SK-N-SH (cell line): ENCODE measurements around the gene SLC37A1. TPM values are rescaled to one million over a fixed set of nuclear protein-coding genes. Genes with fewer than 3 reads are reported as not detected.

Source experiments
- CTCF ChIA-PET: fragments of 300-600, 350-600 bp; formaldehyde crosslinking; extraction: SDS; loops from one replicate; lab custom pipeline; 2021; lab: Yijun Ruan, JAX
- POLR2A ChIA-PET: fragments of 350-600 bp; sonication (Branson Sonifier 250); formaldehyde crosslinking; extraction: SDS; loops from one replicate; lab custom pipeline; 2020; ENCODE audit warnings: antibody characterized with exemption, inconsistent platforms; lab: Yijun Ruan, JAX
- DNase-seq: peaks from one replicate; pipeline ENCODE4 v3.0.0; 2012
- H2AFZ ChIP-seq: fragments of 200-600 bp; sonication (generic); 2 replicates; pipeline ENCODE4 v1.8.1; 2016; ENCODE audit warnings: antibody characterized with exemption, mild to moderate bottlenecking, low read depth
- H3F3A ChIP-seq: fragments of 200-600 bp; sonication (generic); replicated peaks from 2 replicates; pipeline ENCODE3; 2016; ENCODE audit warnings: antibody characterized with exemption, mild to moderate bottlenecking; ENCODE audit not compliant: insufficient read depth
- H3K27ac ChIP-seq, 2 experiments: fragments of 200-500 bp in 1 of 2; fragments of 200-600 bp in 1 of 2; sonication (Bioruptor generic) in 1 of 2; sonication (generic), shearing (Covaris generic) in 1 of 2; 2 replicates each; pipeline versions ENCODE4 v1.5.1 to v1.6.1; 2014 to 2016; ENCODE audit warnings: low read depth in 2 of 2, inconsistent platforms in 1 of 2, low read length in 1 of 2, mild to moderate bottlenecking in 1 of 2, mixed read lengths in 1 of 2
- H3K27me3 ChIP-seq: fragments of 200-600 bp; sonication (generic), shearing (Covaris generic); 2 replicates; pipeline ENCODE4 v1.6.1; 2016; ENCODE audit warnings: mixed run types; ENCODE audit not compliant: insufficient read depth
- H3K36me3 ChIP-seq, 2 experiments: fragments of 200-500 bp in 1 of 2; fragments of 200-600 bp in 1 of 2; sonication (Bioruptor generic) in 1 of 2; sonication (generic) in 1 of 2; replicated peaks in 1 of 2; 2 replicates each; pipeline versions ENCODE3 to v1.5.1; 2014 to 2016; ENCODE audit warnings: low read length in 1 of 2, mild to moderate bottlenecking in 1 of 2; ENCODE audit not compliant: insufficient read depth in 2 of 2, control insufficient read depth in 1 of 2
- H3K4me1 ChIP-seq, 2 experiments: fragments of 200-500 bp in 1 of 2; fragments of 200-600 bp in 1 of 2; sonication (Bioruptor generic) in 1 of 2; sonication (generic), shearing (Covaris generic) in 1 of 2; 2 replicates each; pipeline versions ENCODE4 v1.5.1 to v1.6.1; 2014 to 2016; ENCODE audit warnings: low read depth in 1 of 2, low read length in 1 of 2, mixed run types in 1 of 2; ENCODE audit not compliant: insufficient read depth in 2 of 2, control insufficient read depth in 1 of 2
- H3K4me2 ChIP-seq: fragments of 200-600 bp; sonication (generic), shearing (Covaris generic); 2 replicates; pipeline ENCODE4 v1.6.1; 2017; ENCODE audit warnings: mixed run types
- H3K4me3 ChIP-seq, 2 experiments: fragments of 200-500 bp in 1 of 2; fragments of 200-600 bp in 1 of 2; sonication (Bioruptor generic) in 1 of 2; sonication (generic), shearing (Covaris generic) in 1 of 2; 2 replicates each; pipeline versions ENCODE4 v1.5.1 to v1.8.1; 2014 to 2016; ENCODE audit warnings: low read depth in 2 of 2, inconsistent platforms in 1 of 2, low read length in 1 of 2, mild to moderate bottlenecking in 1 of 2, mixed read lengths in 1 of 2, moderate library complexity in 1 of 2
- H3K79me2 ChIP-seq: fragments of 200-600 bp; sonication (generic); 2 replicates; pipeline ENCODE4 v1.8.1; 2017; ENCODE audit warnings: mild to moderate bottlenecking; ENCODE audit not compliant: insufficient read depth
- H3K9ac ChIP-seq: fragments of 200-600 bp; sonication (generic); 2 replicates; pipeline ENCODE4 v1.6.1; 2017; ENCODE audit warnings: mixed run types
- H3K9me2 ChIP-seq: fragments of 200-600 bp; sonication (generic); 2 replicates; pipeline ENCODE4 v1.6.1; 2017; ENCODE audit warnings: mixed run types
- H3K9me3 ChIP-seq: fragments of 200-600 bp; sonication (generic); 2 replicates; pipeline ENCODE4 v1.6.1; 2017; ENCODE audit warnings: mixed run types, mild to moderate bottlenecking, moderate library complexity
- H4K20me1 ChIP-seq: fragments of 200-600 bp; sonication (generic); 2 replicates; pipeline ENCODE4 v1.6.1; 2017; ENCODE audit warnings: mild to moderate bottlenecking, mixed run types; ENCODE audit not compliant: insufficient read depth
- CHD2 ChIP-seq: fragments of 150-350 bp; IDR thresholded peaks from 2 replicates; pipeline ENCODE4 v1.6.1; 2018; ENCODE audit warnings: low read length; ENCODE audit not compliant: partially characterized antibody
- ELF1 ChIP-seq: IDR thresholded peaks from 2 replicates; pipeline ENCODE4 v1.4.0; 2012
- EZH2phosphoT487 ChIP-seq: fragments of 200-600 bp; sonication (generic); IDR thresholded peaks from 2 replicates; pipeline ENCODE4 v1.6.1; 2017; ENCODE audit warnings: low read depth, mixed run types, mild to moderate bottlenecking, antibody characterized with exemption, moderate library complexity, borderline replicate concordance
- FOSL2 ChIP-seq: IDR thresholded peaks from 2 replicates; pipeline ENCODE4 v1.4.0; 2012; ENCODE audit warnings: low read depth, mild to moderate bottlenecking, moderate library complexity, borderline replicate concordance
- GABPA ChIP-seq: IDR thresholded peaks from 2 replicates; pipeline ENCODE4 v1.4.0; 2012; ENCODE audit warnings: low read depth, mild to moderate bottlenecking
- GATA2 ChIP-seq: sonication (generic); formaldehyde crosslinking; IDR thresholded peaks from 2 replicates; pipeline ENCODE4 v1.5.0; 2020; ENCODE audit warnings: mild to moderate bottlenecking, missing genetic modification reagents
- MAX ChIP-seq: IDR thresholded peaks from 2 replicates; pipeline ENCODE4 v1.4.0; 2012; ENCODE audit warnings: low read depth
- NFIC ChIP-seq: IDR thresholded peaks from 2 replicates; pipeline ENCODE4 v1.4.0; 2012; ENCODE audit warnings: borderline replicate concordance
- NRF1 ChIP-seq: IDR thresholded peaks from 2 replicates; pipeline ENCODE4 v1.6.1; 2012; ENCODE audit warnings: low read depth, mild to moderate bottlenecking, low read length
- POLR2AphosphoS5 ChIP-seq: IDR thresholded peaks from 2 replicates; pipeline ENCODE4 v1.6.1; 2012; ENCODE audit warnings: low read depth, low read length
- RAD21 ChIP-seq: IDR thresholded peaks from 2 replicates; pipeline ENCODE4 v1.6.1; 2012; ENCODE audit warnings: mild to moderate bottlenecking, low read length
- RXRA ChIP-seq: IDR thresholded peaks from 2 replicates; pipeline ENCODE4 v1.4.0; 2012; ENCODE audit warnings: low read depth, mild to moderate bottlenecking, borderline replicate concordance
- SMC3 ChIP-seq: IDR thresholded peaks from 2 replicates; pipeline ENCODE4 v1.6.1; 2012; ENCODE audit warnings: low read depth, low read length, improper control_type of control experiment
- TAF1 ChIP-seq: IDR thresholded peaks from 2 replicates; pipeline ENCODE4 v1.6.1; 2012; ENCODE audit warnings: low read depth, mild to moderate bottlenecking, low read length, moderate library complexity, borderline replicate concordance
- TCF12 ChIP-seq: IDR thresholded peaks from 2 replicates; pipeline ENCODE4 v1.4.0; 2012
- YY1 ChIP-seq: IDR thresholded peaks from 2 replicates; pipeline ENCODE4 v1.4.0; 2012; ENCODE audit warnings: low read depth, mild to moderate bottlenecking
- WGBS: methylation state at CpG from one replicate; pipeline ENCODE4 v1.1.6; 2017; ENCODE audit warnings: low lambda C conversion rate; 5-methylcytosine and 5-hydroxymethylcytosine counted together
- polyA plus RNA-seq, 3 experiments: library from polyadenylated mRNA; depleted of rRNA; stranded (reverse); fragments of >200 nt; gene quantifications; 2 replicates each; pipeline ENCODE4 v1.2.3, GENCODE V29; 2012
- TF ChIP-seq, protein P1 (sequence below): fragments of 150-350 bp; IDR thresholded peaks from 2 replicates; pipeline ENCODE4 v1.6.1; 2017; ENCODE audit warnings: antibody characterized with exemption, low read length, low read depth, borderline replicate concordance
- TF ChIP-seq, protein P2 (sequence below): fragments of 150-350 bp; IDR thresholded peaks from 2 replicates; pipeline ENCODE4 v1.6.1; 2016; ENCODE audit warnings: mild to moderate bottlenecking, low read depth, low read length
- TF ChIP-seq, protein P3 (sequence below): IDR thresholded peaks from 2 replicates; pipeline ENCODE4 v1.6.1; 2012; ENCODE audit warnings: mild to moderate bottlenecking, low read depth, low read length, moderate library complexity

Gene SLC37A1
- polyA plus RNA-seq, 1 of the 3 experiments (the other 2 are of a cell fraction) = 2.8 TPM

- no peak for DNase-seq
- 65% methylated on average over 5 of the region's 5 CpGs for WGBS
- H3K4me1 ChIP-seq = peaks cover 0 to 6% of the 10 kb centered on the region in 2 experiments; a peak in 1 of 4 replicates
- no peaks in the 10 kb centered on the region for H3K9me3 ChIP-seq
- no peak overlapping the region for H2AFZ ChIP-seq
- ChIA-PET POLR2A (no interaction called here), CTCF (interaction anchor here (1.0 to 1.4 kb wide), 2 partner anchors 20 to 81 kb away, joined by 3 to 4 read pairs; no protein-coding TSS in a partner anchor)
- no peak overlapping the region for H3K9ac ChIP-seq
- no peaks in the 10 kb centered on the region for H3K27me3 ChIP-seq
- no peaks in the 10 kb centered on the region for H3K36me3 ChIP-seq
- H3K4me3 ChIP-seq = no peak overlapping the region
- no peaks in the 10 kb centered on the region for H4K20me1 ChIP-seq
- no peaks in the 10 kb centered on the region for H3K9me2 ChIP-seq
- no peaks in the 10 kb centered on the region for H3K79me2 ChIP-seq
- H3K4me2 ChIP-seq = no peak overlapping the region
- TF ChIP-seq POLR2AphosphoS5 = no peak
- TF ChIP-seq, protein P1, sequence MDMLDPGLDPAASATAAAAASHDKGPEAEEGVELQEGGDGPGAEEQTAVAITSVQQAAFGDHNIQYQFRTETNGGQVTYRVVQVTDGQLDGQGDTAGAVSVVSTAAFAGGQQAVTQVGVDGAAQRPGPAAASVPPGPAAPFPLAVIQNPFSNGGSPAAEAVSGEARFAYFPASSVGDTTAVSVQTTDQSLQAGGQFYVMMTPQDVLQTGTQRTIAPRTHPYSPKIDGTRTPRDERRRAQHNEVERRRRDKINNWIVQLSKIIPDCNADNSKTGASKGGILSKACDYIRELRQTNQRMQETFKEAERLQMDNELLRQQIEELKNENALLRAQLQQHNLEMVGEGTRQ = no peak
- TF ChIP-seq FOSL2 = no peak
- TF ChIP-seq, protein P2, sequence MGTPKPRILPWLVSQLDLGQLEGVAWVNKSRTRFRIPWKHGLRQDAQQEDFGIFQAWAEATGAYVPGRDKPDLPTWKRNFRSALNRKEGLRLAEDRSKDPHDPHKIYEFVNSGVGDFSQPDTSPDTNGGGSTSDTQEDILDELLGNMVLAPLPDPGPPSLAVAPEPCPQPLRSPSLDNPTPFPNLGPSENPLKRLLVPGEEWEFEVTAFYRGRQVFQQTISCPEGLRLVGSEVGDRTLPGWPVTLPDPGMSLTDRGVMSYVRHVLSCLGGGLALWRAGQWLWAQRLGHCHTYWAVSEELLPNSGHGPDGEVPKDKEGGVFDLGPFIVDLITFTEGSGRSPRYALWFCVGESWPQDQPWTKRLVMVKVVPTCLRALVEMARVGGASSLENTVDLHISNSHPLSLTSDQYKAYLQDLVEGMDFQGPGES = no peak
- TF ChIP-seq NFIC = no peak
- TF ChIP-seq TAF1 = no peak
- TF ChIP-seq SMC3 = no peak
- TF ChIP-seq MAX = no peak
- TF ChIP-seq ELF1 = no peak
- TF ChIP-seq CHD2 = no peak
- no peak for TF ChIP-seq TCF12
- TF ChIP-seq RAD21 = no peak
- TF ChIP-seq NRF1 = no peak
- no peaks in the 10 kb centered on the region for H3F3A ChIP-seq
- no peak overlapping the region for H3K27ac ChIP-seq
These were observed 100.1 kb downstream of the SLC37A1 start for GRCh38 chr21:42613756-42614155.

DNA sequence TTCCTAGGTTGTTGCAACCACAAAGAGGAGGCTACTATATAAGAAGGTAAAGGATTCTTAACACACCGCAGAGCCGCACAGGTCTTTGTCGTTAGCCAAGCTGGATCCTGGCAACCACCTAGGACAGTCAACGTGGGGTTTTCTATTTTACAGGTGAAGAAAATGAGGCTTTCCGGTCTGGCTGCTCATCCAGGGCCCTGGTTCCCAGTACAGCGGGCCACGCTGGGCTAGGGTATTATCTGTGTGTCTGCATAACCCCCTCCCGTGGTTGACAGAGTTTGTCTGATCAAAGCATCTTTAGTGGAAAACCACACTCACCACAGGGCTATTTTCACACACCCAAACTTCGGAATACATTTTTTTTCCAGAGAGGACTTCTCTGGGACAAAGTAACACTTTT is 100.7 kb downstream of the SLC37A1 start:
- DNase-seq = no peak
- H3K9me3 ChIP-seq = no peaks in the 10 kb centered on the region
- ChIA-PET POLR2A (interaction anchor here (1.0 kb wide), 1 partner anchor 219 kb away, joined by 3 read pairs; no protein-coding TSS in a partner anchor), CTCF (interaction anchor here (1.0 to 1.4 kb wide), 2 partner anchors 20 to 81 kb away, joined by 3 to 4 read pairs; no protein-coding TSS in a partner anchor)
- H3K9ac ChIP-seq = no peak overlapping the region
- H3K4me2 ChIP-seq = no peak overlapping the region
- H3K4me3 ChIP-seq = no peak overlapping the region
- H3F3A ChIP-seq = no peaks in the 10 kb centered on the region
- no peaks in the 10 kb centered on the region for H3K79me2 ChIP-seq
- no peaks in the 10 kb centered on the region for H4K20me1 ChIP-seq
- no peaks in the 10 kb centered on the region for H3K9me2 ChIP-seq
- H3K27me3 ChIP-seq = no peaks in the 10 kb centered on the region
- H3K4me1 ChIP-seq = peaks cover 0 to 6% of the 10 kb centered on the region in 2 experiments; a peak in 1 of 4 replicates
- H3K27ac ChIP-seq = no peak overlapping the region
- H2AFZ ChIP-seq = no peak overlapping the region
- no peaks in the 10 kb centered on the region for H3K36me3 ChIP-seq
- 56% methylated on average over 9 of the region's 9 CpGs for WGBS
- TF ChIP-seq SMC3 (no peak), EZH2phosphoT487 (no peak), CHD2 (no peak), TAF1 (no peak), ELF1 (no peak), YY1 (no peak), GABPA (no peak), RXRA (no peak), NFIC (no peak), GATA2 (CRISPR knock-in tag) (no peak)
- TF ChIP-seq, protein P2 = no peak
- TF ChIP-seq, protein P3, sequence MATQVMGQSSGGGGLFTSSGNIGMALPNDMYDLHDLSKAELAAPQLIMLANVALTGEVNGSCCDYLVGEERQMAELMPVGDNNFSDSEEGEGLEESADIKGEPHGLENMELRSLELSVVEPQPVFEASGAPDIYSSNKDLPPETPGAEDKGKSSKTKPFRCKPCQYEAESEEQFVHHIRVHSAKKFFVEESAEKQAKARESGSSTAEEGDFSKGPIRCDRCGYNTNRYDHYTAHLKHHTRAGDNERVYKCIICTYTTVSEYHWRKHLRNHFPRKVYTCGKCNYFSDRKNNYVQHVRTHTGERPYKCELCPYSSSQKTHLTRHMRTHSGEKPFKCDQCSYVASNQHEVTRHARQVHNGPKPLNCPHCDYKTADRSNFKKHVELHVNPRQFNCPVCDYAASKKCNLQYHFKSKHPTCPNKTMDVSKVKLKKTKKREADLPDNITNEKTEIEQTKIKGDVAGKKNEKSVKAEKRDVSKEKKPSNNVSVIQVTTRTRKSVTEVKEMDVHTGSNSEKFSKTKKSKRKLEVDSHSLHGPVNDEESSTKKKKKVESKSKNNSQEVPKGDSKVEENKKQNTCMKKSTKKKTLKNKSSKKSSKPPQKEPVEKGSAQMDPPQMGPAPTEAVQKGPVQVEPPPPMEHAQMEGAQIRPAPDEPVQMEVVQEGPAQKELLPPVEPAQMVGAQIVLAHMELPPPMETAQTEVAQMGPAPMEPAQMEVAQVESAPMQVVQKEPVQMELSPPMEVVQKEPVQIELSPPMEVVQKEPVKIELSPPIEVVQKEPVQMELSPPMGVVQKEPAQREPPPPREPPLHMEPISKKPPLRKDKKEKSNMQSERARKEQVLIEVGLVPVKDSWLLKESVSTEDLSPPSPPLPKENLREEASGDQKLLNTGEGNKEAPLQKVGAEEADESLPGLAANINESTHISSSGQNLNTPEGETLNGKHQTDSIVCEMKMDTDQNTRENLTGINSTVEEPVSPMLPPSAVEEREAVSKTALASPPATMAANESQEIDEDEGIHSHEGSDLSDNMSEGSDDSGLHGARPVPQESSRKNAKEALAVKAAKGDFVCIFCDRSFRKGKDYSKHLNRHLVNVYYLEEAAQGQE = no peak
- TF ChIP-seq, protein P1 = no peak
